HL-60 (cell line): ENCODE measurements around the gene CHRM3.

Experiments
- CTCF ChIP-seq: IDR thresholded peaks from one replicate; pipeline ENCODE4 v1.5.1; 2011; ENCODE audit warnings: low read length, control low read depth, inconsistent platforms; ENCODE audit not compliant: insufficient read depth
- REST ChIP-seq: IDR thresholded peaks from 2 replicates; pipeline ENCODE4 v1.6.1; 2012; ENCODE audit warnings: low read depth; ENCODE audit not compliant: insufficient replicate concordance
- SPI1 ChIP-seq: IDR thresholded peaks from 2 replicates; pipeline ENCODE4 v1.6.1; 2012; ENCODE audit warnings: low read depth, mild to moderate bottlenecking, borderline replicate concordance

GRCh38 chr1:239387304-239388158 is 1.2 kb downstream of the CHRM3 start:
- no peak for TF ChIP-seq CTCF
- TF ChIP-seq SPI1, result no peak
- TF ChIP-seq REST, result no peak
